ENCODE data around the gene ATP2C1. TPM values are rescaled to one million over a fixed set of nuclear protein-coding genes. Genes with fewer than 3 reads are reported as not detected.

ATP2C1 gene
- total RNA-seq = 95.9 and 147 TPM in 2 replicates

DNA sequence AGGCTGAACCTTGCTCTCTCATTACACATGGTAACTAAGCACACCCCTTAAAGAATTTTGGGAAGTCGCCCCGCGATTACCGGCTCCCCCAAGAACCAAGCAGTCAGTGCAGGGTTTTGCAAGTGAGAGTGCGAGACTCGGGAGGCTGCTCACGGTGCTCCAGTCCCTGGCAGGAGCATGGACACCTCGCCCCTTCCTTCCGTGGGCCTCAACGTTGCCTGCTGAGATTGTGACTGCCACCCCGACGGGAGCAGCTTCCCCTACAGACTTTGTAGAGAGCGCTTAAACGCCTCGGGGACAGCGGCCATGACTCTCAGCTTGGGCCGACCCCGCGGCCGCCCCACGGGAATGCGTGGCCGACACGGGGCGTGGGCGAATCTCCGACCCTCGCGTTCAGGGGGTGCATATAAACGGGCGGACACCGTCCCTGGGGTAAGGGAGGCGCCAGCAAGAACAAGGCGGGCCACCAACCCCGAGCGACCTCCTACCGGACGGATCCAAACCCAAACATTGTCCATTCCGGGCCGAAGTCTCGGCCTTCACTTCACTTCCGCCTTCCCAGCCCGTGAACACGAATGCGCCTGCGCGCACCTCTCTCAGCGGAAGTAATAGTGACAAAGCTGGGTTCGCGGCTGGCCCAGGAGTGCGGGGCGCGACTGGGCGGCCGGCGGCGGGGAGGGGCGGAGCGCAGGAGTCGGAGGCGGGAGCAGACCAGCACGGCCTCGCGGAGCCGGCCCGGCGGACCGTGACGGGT is at the start of gene ATP2C1:
ATP2C1 (plus strand) TSS at position 709 of the 754 bp plus-strand sequence. CDS start 686 bp downstream, outside the sequence.

DNA sequence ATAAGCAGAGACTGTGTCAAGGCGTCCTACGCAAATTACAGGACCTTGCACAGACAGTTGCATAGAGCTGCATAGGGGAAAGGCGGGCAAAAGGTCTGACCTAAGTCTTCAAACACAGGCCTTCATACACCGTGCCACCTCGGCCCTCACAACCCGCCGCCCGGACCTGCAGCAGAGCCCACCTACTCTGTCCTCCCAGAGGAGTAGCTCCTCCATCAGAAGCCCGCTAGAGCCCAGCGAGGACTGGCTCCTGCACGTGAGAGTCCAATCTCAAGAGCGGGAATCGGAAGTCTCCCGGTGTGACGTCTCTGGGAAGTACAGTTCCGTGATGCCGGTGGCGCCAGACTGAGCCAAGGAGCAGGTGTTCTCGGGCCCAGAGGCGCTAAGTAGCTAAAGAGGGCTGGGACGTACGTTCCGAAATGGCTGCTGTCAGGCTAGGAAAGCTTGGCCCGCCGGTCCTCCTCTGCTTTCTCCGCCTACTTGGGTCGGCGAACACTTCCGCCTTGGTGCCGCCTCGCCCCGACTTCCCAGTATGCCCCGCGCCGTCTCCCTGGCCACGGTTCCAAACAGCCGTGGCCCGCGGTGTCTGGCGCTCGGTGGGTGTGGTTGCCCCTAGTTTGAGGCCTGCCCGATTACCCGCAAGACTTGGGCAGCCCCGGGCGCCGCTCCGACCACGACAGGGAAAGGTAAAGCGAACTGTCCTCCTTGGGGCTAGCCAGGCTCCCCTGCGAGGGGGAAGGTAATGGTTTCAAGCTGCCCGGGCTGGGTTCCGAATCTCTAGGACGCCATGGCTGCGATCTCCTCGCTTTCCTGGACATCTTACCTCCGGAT is 132.7 kb downstream of the ATP2C1 start, which contains the start of the genes ASTE1 and NEK11:
ASTE1 (minus strand) TSS at position 505 of the 831 bp plus-strand sequence. CDS start 1,519 bp downstream, outside the sequence.
NEK11 (plus strand) TSS at position 557 of the 831 bp plus-strand sequence. CDS start 2,832 bp downstream, outside the sequence.

Other genes with a start within 250 kb of the ATP2C1 start
- gene PIK3R4, start 147.3 kb upstream of the ATP2C1 start, total RNA-seq = 24.6 and 34.1 TPM in 2 replicates
- 4.3 and 5.1 TPM in 2 replicates for gene ASTE1, start 132.7 kb downstream of the ATP2C1 start, total RNA-seq
- gene NEK11, start 132.8 kb downstream of the ATP2C1 start, total RNA-seq = 4.3 and 7.0 TPM in 2 replicates